Measurements from ENCODE around the gene APEH. TPM values are rescaled to one million over a fixed set of nuclear protein-coding genes. Genes with fewer than 3 reads are reported as not detected.

APEH gene
- total and polyA plus RNA-seq, 5 donors = 37.4 to 110 (median 88.7) TPM

DNA sequence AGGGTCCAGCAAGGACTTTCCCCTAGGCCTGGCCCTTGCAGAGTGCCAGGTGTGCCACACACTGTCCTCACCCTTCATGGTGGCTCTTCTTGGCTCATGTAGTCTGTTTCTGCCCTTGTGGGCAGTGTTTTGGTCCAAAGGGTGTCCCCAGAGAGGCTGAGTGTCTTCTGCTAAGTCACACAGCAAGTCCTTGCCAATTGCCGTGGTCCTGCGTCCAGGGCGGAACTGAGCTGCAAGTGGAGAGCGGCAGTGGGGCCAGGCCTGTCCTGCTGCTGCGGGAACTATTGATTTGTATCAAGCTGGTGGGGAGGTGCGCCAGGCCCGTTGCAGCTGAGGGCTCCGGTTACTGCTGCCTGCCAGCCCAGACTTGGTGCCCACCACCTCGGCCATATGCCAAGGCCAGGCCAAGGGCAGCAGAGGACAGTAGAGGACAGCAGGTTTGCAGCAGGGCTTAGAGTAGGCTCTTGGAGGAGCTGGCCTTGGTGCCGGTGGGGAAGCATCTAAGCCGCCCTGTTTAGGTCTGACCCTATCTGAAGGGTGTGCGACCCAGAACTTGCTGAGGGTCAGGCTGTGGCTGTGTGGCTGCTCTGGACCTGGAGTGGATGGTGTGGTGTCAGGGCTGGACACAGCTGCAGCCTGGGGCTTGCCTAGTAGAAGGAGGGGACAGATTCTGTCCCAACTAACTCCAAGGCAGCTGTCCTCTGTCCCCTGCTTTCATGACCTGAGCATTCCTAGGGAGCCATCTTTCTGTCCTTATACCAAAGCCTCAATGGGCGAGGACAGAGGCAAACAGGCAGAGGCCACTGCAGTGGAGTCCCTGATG is 40.8 kb downstream of the APEH start:
- ATAC-seq = no peak

DNA sequence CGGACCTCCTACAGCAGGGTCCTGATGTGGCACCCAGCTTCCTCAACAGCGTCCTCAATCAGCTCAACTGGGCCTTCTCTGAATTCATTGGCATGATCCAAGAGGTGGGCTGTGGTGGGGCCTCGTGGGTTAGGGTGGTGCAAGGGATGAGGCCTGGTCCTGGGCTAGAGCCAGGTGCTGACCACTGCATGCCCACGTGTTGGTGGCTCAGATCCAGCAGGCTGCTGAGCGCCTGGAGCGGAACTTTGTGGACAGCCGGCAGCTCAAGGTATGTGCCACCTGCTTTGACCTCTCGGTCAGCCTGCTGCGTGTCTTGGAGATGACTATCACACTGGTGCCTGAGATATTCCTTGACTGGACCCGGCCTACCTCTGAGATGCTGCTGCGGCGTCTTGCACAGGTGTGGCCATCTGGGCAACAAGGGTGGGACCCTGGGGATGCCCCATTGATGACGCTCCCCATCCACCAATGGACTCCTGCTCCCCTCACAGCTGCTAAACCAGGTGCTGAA is 41.5 kb downstream of the APEH start:
- Histone ChIP-seq H3K9me3 (ENCODE audit: control insufficient read depth, low read length) (no peaks in the 10 kb centered on the region), H3K4me1 (ENCODE audit: control insufficient read depth, insufficient read depth, low read length) (no peaks in the 10 kb centered on the region), H3K27ac (ENCODE audit: low read length) (no peak overlapping the region), H3K4me3 (ENCODE audit: low read length) (no peak overlapping the region), H3K27me3 (ENCODE audit: control insufficient read depth, insufficient read depth) (no peaks in the 10 kb centered on the region)
- intact Hi-C loops (cut with DNase I) = no loop called here
- DNase-seq (peak in 2 of 3 donors; percentile 32 to 40), ATAC-seq (no peak)
- WGBS = 88% methylated on average over 13 of the region's 13 CpGs

More for the DNA sequence above, 40.8 kb downstream of the APEH start:
- H3K27ac ChIP-seq (ENCODE audit: low read length) = no peak overlapping the region
- no peaks in the 10 kb centered on the region for H3K4me1 ChIP-seq (ENCODE audit: control insufficient read depth, insufficient read depth, low read length)
- DNase-seq = peak in 2 of 3 donors; percentile 37 to 48
- intact Hi-C loops (cut with DNase I) = no loop called here
- no peak overlapping the region for H3K4me3 ChIP-seq (ENCODE audit: low read length)
- WGBS = 86% methylated on average over 13 of the region's 13 CpGs
- no peaks in the 10 kb centered on the region for H3K27me3 ChIP-seq (ENCODE audit: control insufficient read depth, insufficient read depth)
- H3K9me3 ChIP-seq (ENCODE audit: control insufficient read depth, low read length) = no peaks in the 10 kb centered on the region

DNA sequence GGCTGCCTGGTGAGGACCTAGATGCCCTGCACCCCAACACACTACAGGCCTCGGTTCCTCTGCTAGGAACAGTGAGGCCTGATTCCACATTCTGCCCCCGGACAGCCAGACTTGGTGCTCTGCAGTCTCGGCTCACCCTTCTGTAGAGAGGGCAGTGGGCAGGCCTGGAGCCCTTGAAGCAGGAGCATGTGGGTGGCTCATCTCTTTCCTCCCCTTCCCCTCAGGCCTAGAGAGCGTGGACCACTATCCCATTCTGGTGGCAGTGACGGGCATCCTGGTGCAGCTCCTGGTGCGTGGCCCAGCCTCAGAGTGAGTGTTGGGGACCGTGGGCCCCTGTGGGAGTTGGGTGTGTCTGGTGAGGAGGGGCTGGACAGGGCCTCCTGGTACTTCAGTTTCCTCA is 42.0 kb downstream of the APEH start:
- 93% methylated on average over 7 of the region's 7 CpGs for WGBS

DNA sequence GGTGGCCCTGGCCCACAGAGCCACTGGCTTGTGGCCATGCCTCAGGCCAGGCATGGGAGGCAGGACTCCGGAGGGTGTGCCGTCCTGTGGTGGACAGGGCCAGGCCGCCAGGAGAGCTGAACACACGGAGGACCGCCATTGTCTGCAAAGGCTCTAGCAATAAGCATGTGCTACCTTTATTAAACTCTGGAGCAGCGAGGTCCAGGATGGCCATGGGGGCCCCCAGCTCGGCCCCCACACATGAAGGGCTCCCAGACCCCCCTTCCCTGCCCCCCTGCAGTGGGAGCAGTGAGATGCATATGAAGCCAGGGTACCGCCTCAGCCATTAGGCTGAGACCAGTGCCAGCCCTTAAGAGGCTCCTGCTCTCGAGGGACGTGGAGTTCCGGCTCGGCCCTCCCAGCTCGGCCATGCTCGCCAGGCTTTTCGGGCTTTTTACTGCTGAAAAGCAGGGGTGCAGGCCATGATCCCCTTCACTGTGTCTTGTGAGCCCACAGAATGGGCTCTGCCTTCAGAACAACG is 42.6 kb downstream of the APEH start:
- no peaks in the 10 kb centered on the region for H3K4me1 ChIP-seq (ENCODE audit: control insufficient read depth, insufficient read depth, low read length)
- H3K9me3 ChIP-seq (ENCODE audit: control insufficient read depth, low read length) = no peaks in the 10 kb centered on the region
- peak in 2 of 3 donors; percentile 47 to 55 for DNase-seq
- H3K4me3 ChIP-seq (ENCODE audit: low read length) = no peak overlapping the region
- no peaks in the 10 kb centered on the region for H3K27me3 ChIP-seq (ENCODE audit: control insufficient read depth, insufficient read depth)
- no peak overlapping the region for H3K27ac ChIP-seq (ENCODE audit: low read length)
- intact Hi-C loops (cut with DNase I) = no loop called here
- ATAC-seq = no peak
- 88% methylated on average over 16 of the region's 16 CpGs for WGBS

More for the DNA sequence above, 42.0 kb downstream of the APEH start:
- ATAC-seq = no peak
- Histone ChIP-seq H3K27ac (ENCODE audit: low read length) (no peak overlapping the region), H3K4me3 (ENCODE audit: low read length) (no peak overlapping the region), H3K4me1 (ENCODE audit: control insufficient read depth, insufficient read depth, low read length) (no peaks in the 10 kb centered on the region), H3K9me3 (ENCODE audit: control insufficient read depth, low read length) (no peaks in the 10 kb centered on the region), H3K27me3 (ENCODE audit: control insufficient read depth, insufficient read depth) (no peaks in the 10 kb centered on the region)
- intact Hi-C loops (cut with DNase I) = no loop called here
- DNase-seq = peak in 2 of 3 donors; percentile 22 to 39

DNA sequence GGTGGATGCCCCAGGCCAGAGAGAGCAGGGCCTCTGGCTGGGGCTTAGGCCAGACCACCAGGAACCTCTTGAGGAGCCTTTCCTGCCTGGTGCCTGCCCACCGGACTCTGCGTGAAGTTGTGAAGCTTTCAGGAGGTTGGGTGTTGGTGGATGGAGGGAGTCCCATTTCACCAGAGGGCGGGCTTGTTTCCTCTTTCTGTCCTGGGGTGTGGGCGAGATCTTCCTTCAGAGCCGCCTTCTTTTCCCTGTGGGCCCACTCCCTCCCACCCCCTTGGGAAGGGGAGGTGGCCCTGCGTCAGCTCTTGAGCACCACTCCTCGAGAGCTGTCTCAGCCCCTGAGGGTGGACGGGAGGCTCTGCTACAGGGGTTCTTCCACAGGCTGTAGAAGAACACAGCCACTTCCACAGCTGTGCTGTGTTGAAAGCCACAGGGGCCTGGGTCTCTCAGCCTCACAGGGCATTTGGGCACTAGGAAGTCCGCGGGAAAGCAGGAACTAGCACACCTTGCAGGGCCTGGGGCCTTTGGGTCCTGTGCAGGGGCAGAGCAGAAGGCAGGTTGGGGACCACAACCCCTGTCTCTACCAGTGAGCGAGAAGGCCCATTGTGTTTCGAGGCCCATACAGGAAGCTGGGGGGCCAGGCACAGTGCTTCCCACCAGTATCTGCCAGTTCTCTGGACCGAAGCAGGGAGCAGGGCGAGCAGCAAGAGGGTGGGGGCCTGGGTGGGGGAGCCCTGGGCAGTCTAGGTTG is 43.2 kb downstream of the APEH start:
- intact Hi-C loops (cut with DNase I) = no loop called here
- no peak for ATAC-seq
- Histone ChIP-seq H3K27me3 (ENCODE audit: control insufficient read depth, insufficient read depth) (no peaks in the 10 kb centered on the region), H3K4me1 (ENCODE audit: control insufficient read depth, insufficient read depth, low read length) (no peaks in the 10 kb centered on the region), H3K27ac (ENCODE audit: low read length) (no peak overlapping the region), H3K4me3 (ENCODE audit: low read length) (no peak overlapping the region), H3K9me3 (ENCODE audit: control insufficient read depth, low read length) (no peaks in the 10 kb centered on the region)
- DNase-seq = peak in 1 of 3 donors; percentile 52
- WGBS = 85% methylated on average over 14 of the region's 14 CpGs

DNA sequence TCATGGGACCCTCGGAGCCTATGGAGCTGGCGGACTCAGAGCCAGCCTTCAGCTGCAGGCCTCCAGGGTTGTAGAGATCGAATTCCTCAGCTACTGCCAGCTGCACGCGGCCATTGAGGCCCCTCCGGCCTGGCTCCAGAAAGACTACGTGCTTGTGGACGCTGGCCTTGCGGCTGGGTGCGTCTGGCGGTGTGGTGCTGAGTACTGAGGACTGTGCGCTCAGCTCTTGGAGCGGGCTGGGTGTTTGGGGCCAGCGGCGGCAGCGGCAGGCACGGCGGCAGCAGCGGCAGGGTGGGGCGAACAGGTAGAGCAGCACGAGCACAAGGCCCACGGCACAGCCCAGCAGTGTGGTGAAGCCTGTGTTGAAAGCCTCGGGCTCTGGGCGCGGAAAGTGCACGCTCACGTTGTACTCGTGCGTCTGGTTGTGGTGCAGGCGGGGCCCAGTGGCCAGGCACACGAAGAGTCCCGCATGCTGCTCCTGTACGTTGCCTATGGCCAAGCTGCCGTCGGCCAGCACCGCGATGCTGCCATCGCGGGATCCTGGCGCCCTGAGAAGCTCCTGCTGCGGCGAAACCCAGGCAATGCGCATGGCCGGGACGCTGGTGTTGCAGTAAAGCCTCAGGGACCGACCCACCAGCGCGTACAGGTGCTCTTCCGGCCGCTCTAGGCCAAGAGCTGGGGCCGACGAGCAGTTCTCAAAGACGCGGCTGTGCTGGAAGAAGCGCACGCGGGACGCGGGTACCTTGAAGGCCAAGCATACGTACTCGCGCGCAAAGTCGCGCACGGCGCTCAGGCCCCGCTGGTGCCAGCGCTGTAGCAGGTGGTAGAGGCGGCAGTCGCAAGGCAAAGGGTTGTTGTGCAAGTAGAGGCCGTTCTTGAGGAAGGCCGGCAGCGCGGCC is 44.1 kb downstream of the APEH start:
- no peaks in the 10 kb centered on the region for H3K9me3 ChIP-seq (ENCODE audit: control insufficient read depth, low read length)
- H3K27ac ChIP-seq (ENCODE audit: low read length) = no peak overlapping the region
- peaks cover 8% of the 10 kb centered on the region for H3K4me1 ChIP-seq (ENCODE audit: control insufficient read depth, insufficient read depth, low read length)
- 60% methylated on average over 75 of the region's 75 CpGs for WGBS
- intact Hi-C loops (cut with DNase I) = no loop called here
- H3K4me3 ChIP-seq (ENCODE audit: low read length) = no peak overlapping the region
- DNase-seq = peak in 2 of 3 donors; percentile 66 to 69
- H3K27me3 ChIP-seq (ENCODE audit: control insufficient read depth, insufficient read depth) = no peaks in the 10 kb centered on the region
- ATAC-seq = peak in 1 of 2 donors; percentile 0

DNA sequence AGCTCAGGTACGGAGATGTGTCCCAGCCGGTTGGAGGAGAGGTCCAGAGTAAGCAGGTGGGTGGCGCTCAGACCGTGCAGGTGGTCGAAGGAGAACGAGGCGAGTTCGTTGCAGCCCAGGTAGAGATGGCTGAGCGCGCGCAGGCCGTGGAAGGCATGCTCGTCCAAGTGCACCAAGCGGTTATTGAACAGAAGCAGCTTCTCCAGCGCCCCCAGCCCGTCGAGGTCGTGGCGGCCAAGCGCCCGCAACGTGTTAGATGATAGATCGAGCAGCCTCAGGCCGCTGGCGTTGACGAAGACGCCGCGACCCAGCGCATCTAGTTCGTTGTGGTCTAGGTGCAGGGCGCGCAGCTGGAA is 44.7 kb downstream of the APEH start:
- no peaks in the 10 kb centered on the region for H3K27me3 ChIP-seq (ENCODE audit: control insufficient read depth, insufficient read depth)
- ATAC-seq = peak in 1 of 2 donors; percentile 0
- no peak overlapping the region for H3K27ac ChIP-seq (ENCODE audit: low read length)
- 7% methylated on average over 33 of the region's 33 CpGs for WGBS
- no peaks in the 10 kb centered on the region for H3K9me3 ChIP-seq (ENCODE audit: control insufficient read depth, low read length)
- DNase-seq = peak in 2 of 3 donors; percentile 69 to 71
- H3K4me1 ChIP-seq (ENCODE audit: control insufficient read depth, insufficient read depth, low read length) = peaks cover 8% of the 10 kb centered on the region
- intact Hi-C loops (cut with DNase I) = no loop called here
- H3K4me3 ChIP-seq (ENCODE audit: low read length) = peak overlapping the region; percentile 42

DNA sequence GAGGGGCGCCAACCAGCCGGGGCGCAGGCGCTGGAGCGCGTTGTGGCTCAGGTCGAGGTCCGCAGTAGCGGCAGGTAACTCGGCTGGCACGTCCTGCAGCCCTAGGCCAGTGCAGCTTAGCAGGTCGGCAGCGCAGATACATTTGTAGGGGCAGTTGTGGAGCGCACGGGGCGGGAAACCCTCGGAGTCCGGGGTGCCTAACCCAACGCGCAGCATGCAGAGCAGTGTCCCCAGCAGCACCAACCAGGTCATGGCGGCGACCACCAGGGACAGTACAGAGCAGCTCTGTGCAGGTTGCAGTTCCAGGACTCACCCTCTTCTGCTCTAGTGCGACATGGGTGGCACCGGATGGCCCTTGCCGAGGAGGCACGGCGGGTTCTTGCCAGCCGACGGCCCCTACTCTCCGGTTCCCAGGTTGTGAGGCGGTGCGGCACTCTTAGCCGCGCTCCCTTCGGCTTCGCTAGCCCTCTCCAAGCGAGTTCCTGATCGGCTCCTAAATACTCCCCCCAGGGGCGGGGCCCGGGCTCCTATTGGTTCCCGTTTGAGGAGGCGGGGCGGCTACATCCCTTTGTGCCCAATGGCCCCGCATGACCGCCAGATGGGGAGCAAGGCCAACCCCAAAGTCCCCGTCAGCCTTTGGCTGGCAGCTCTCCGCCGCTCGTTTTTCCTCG is 45.2 kb downstream of the APEH start, which contains the start of gene AMIGO3:
AMIGO3 (minus strand) TSS at position 471 of the 671 bp plus-strand sequence; CDS start at position 252, 219 bp downstream.
- WGBS = under 1% methylated on average over 50 of the region's 50 CpGs
- Histone ChIP-seq H3K27me3 (ENCODE audit: control insufficient read depth, insufficient read depth) (no peaks in the 10 kb centered on the region), H3K27ac (ENCODE audit: low read length) (peak within 1 kb of the TSS; percentile 6), H3K4me3 (ENCODE audit: low read length) (peak within 1 kb of the TSS; percentile 42), H3K4me1 (ENCODE audit: control insufficient read depth, insufficient read depth, low read length) (peaks cover 8% of the 10 kb centered on the region), H3K9me3 (ENCODE audit: control insufficient read depth, low read length) (no peaks in the 10 kb centered on the region)
- intact Hi-C loops (cut with DNase I) = no loop called here
- peak; percentile 98 to 99 (median 98) for DNase-seq
- peak; percentile 73 to 78 for ATAC-seq

DNA sequence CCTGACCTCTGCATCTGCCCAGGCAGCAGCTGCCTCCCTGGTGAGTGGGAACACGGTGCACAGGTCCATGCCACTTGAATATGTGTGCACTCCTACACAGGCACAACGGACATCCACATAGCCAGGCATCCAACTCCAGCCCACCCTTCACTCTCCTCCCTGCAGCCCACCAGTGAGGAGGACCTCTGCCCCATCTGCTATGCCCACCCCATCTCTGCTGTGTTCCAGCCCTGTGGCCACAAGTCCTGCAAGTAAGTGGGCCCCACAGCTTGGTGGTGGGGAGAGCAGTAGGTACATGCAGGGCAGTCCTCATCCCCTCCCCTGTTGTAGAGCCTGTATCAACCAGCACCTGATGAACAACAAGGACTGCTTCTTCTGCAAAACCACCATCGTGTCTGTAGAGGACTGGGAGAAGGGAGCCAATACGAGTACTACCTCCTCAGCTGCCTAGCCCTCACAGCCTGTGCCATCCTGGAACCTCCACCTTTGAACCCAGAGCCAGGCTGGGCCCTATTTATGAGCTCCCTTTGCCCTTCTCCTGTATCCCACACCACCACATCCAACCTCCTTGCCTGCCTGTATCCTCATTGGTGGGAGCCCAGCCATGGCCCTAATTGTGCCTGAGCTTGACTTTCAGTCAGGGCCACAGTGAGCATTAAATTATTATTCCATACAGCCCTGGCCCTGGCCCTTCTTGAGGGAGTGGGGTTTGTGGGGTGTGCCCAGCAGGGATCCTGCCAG is 46.9 kb downstream of the APEH start:
- ATAC-seq = no peak
- Histone ChIP-seq H3K27me3 (ENCODE audit: control insufficient read depth, insufficient read depth) (no peaks in the 10 kb centered on the region), H3K4me3 (ENCODE audit: low read length) (no peak overlapping the region), H3K27ac (ENCODE audit: low read length) (no peak overlapping the region), H3K9me3 (ENCODE audit: control insufficient read depth, low read length) (no peaks in the 10 kb centered on the region), H3K4me1 (ENCODE audit: control insufficient read depth, insufficient read depth, low read length) (peaks cover 12% of the 10 kb centered on the region)
- 68% methylated on average over 4 of the region's 4 CpGs for WGBS
- DNase-seq = peak in 2 of 3 donors; percentile 54 to 55
- intact Hi-C loops (cut with DNase I) = no loop called here

Measured in right cardiac atrium (tissue), 5 donors.